HG03066 (cell line): ENCODE measurements around the gene GRIK5.
"Not testable (repeated sequence)": the region's sequence is repeated elsewhere in the genome, so short reads cannot be mapped to it uniquely, and the experiment has no call there.

Source experiments
- ATAC-seq: cut with Tn5 transposase; IDR thresholded peaks from one replicate; pipeline ENCODE4 v1.9.1; 2021; ENCODE audit warnings: low read depth; ENCODE audit not compliant: unreplicated experiment

Gene GRIK5

GRCh38 chr19:42018503-42019193 is 51.4 kb downstream of the GRIK5 start:
- ATAC-seq: no peak

- ATAC-seq: no peak
These were observed 53.0 kb downstream of the GRIK5 start for GRCh38 chr19:42017040-42017439.

DNA sequence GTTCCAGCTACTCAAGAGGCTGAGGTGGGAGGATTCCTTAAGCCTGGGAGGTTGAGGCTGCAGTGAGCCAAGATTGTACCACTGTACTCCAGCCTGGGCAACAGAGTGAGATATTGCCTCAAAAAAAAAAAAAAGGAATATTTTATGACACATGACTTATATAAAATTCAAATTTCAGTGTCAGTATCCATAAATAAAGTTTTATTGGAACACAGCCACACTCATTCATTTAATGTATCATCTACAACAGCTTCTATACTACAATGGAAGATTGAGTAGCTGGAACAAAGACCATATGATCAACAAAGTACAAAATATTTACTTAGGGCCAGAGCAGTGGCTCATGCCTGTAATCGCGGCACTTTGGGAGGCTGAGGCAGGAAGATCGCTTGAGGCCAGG is 57.3 kb downstream of the GRIK5 start:
- ATAC-seq: not testable (repeated sequence)

DNA sequence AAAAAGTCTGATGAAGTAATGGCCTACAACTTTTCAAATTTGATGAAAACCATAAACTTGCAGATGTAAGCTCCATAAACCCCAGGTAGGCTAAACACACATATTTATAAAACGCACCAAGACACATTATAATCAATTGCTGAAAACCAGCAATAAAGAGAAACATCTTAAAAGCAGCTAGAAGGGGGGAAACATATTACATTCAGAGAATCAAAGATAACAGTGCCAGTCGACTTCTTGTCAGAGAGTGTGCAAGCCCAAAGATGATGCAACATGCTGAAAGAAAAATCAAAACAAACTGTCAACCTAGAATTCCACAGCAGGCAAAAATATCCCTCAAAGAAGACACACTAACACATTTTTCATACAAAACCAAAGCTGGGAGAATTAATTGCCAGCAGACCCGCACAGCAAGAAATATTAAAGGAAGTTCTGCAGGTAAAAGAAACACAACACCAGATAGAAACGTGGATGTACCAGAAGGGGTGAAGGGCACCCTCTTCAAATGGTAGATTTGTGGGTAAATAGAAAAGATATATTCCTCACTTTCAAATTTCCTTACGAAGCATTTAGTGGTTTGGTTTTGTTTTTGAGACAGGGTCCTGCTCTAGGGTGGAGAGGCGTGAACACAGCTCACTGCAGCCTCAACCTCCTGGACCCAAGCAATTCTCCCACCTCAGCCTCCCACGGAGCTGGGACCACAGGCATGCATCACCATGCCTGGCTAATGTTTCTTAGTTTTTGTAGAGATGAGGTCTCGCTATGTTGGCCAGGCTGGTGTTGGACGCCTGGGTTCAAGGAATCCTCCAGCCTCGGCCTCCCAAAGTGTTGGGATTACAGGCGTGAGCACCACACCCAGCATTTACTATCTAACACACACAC is 59.5 kb downstream of the GRIK5 start:
- ATAC-seq: no peak

- ATAC-seq: no peak
These were observed 63.4 kb downstream of the GRIK5 start for GRCh38 chr19:42006569-42006968.

DNA sequence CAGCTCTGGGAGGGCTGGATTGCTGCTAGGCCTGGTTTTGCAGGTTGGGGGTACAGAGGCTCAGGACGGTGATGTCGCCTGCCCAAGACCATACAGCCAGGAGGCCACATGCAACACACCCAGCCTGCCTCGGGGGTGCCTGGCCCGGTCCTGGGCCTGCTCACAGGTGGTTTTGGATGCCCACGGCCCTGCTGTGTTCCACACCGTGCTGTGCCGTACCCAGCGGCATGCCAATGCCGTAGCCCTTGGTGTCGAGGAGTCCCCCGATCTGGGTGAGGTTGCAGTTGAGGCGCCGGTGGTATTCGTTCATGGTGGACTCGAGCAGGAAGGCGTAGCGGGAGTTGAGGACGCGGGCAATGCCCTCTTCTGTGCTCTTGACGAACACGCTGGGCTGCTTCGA is 64.5 kb downstream of the GRIK5 start:
- no peak for ATAC-seq

GRCh38 chr19:42003506-42004294 is 66.3 kb downstream of the GRIK5 start:
- ATAC-seq: no peak

- no peak for ATAC-seq
These were observed 70.2 kb downstream of the GRIK5 start for GRCh38 chr19:41999878-42000208.

DNA sequence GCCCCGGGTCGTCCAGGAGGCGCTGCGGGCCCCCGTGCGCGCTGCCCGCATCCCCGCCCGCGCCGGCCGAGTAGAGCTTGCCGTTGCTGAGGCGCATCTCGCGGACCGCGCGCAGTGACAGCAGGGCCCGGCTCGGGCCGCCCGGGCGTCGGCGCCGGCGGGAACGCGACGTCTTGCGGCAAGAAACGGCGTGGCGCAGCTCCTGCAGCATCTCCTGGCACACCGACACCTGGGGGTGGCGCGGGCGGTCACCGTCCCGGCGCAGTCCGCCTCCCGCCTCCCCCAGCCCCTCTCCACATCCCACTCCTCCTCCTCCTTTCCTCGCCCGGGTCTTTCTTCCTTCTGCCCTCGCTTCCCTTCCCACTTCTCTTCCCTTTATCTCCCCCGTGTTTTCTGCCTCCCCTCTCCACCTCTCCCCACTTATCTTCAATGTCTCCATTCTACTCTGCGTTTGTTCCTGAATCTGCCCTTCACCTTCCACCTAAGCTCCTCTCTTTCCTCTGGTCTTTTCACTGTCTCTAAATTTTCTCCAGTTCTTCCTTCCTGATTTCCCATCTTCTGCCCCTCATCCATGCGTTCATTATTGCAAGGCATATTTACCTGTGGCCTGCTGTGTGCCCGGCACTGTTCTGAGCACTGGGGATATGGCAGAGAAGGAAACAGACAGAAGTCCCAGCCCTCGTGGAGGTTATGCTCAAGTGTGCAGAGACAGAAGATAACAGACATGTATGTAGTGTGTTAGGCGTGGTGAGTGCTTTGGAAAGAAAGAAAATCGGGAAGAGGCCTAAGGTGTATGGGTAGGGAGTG is 70.7 kb downstream of the GRIK5 start:
- ATAC-seq: no peak

- no peak for ATAC-seq
These were observed 71.6 kb downstream of the GRIK5 start for GRCh38 chr19:41998246-41999020.

- ATAC-seq: no peak
These were observed 72.2 kb downstream of the GRIK5 start for GRCh38 chr19:41997851-41998229.

DNA sequence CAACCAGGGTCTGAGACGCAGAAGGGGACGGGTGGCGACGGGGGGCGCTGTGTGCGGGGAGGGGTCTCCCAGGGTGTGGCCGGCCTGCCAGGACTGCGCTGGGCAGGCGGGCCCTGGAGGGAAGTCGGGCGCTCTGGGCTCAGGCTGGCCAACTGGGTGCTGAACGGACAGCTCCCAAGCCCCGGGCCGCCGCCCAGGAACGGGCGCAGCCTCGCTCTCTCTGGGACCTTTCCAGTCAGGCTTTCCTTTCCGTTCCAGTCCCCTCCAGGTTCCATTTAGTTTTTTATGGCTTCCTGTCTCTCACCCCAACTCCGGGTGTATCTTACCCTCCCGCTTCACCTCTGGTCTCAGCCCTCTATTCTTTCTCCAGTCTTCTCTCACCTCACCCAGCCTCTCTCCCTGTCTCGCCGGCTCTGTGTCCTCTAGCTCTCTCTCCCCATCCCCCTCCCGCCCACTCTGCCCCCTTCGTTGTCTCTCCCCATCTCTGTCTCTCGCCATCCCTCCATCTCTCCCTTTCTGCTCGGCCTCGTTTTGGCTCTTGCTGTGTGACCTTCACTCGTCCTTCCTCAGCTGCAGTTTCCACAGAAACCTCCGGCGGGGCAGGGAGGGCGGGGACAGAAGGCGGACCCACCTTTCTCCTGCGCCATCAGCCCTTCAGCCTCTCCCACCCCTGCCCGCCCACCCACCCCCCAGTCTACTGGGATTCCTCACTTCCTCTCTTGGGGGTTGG is 72.7 kb downstream of the GRIK5 start:
- no peak for ATAC-seq

GRCh38 chr19:41995959-41996797 is 73.8 kb downstream of the GRIK5 start:
- no peak for ATAC-seq

DNA sequence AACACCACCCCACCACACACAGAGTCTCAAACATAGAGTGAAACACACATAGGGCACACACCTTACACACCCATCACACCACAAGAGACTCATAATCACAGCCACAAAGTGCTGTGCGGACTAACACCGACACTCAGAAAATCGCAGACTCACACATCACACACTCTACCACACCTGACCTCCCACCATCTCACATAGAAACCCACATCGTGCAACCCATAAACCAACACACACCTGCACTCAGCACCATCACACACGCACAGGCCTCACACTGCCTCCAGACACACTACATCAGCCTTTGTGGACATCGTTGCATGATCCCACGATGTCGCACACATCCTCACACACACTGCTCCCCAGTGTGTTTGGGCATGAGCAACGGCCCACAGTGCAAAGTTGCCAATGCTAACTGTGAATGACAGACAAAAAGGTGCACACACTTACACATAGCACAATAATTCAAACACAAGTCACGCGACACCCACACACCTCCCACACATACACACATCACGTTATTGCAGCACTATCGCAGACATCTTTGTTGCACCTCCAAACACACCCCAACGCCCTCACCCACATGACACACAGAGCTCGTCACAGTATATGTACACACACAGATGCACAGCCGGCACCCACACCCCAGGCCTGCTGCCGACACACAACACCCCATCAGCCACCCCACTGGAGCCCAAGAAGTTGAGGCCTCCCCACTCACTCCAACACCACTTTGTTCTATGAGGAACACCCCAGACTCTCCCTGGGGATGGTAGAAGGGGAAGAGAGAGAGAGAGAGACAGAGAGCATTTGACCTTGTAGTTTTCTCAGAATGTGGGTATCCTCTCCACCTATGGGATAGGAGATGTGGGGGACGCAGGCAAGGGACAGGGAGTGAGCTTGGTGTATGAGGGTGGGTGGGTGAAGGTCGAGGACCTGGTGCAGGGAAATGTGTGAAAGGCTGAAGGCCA is 74.7 kb downstream of the GRIK5 start:
- no peak for ATAC-seq

- ATAC-seq: no peak
These were observed 75.5 kb downstream of the GRIK5 start for GRCh38 chr19:41994521-41994971.

- ATAC-seq: no peak
These were observed 76.2 kb downstream of the GRIK5 start, which contains the start of gene ATP1A3 for GRCh38 chr19:41993612-41994483. Gene ATP1A3, minus strand, starts transcription at chr19:41994230. Its CDS starts 154 bp downstream, at chr19:41994076.
